Testis (tissue), 3 donors: ENCODE data around the gene THRB. TPM values are rescaled to one million over a fixed set of nuclear protein-coding genes. Genes with fewer than 3 reads are reported as not detected.

Experiments
- DNase-seq: peaks from one replicate; pipeline ENCODE4 v3.0.0-alpha.2; 2019
- H3K27ac ChIP-seq, 2 donors: fragments of 200-600 bp; sonication (generic); one replicate each; pipeline ENCODE4 v1.5.1; 2019
- H3K27me3 ChIP-seq: fragments of 200-600 bp; sonication (generic); one replicate; pipeline ENCODE4 v1.5.1; 2019
- H3K36me3 ChIP-seq: fragments of 200-600 bp; sonication (generic); one replicate; pipeline ENCODE4 v1.5.1; 2017; ENCODE audit warnings: low read depth; ENCODE audit errors: missing control alignments
- H3K4me1 ChIP-seq: fragments of 200-600 bp; sonication (generic); one replicate; pipeline ENCODE4 v1.5.1; 2019
- H3K4me3 ChIP-seq, 2 donors: fragments of 200-600 bp; sonication (generic); one replicate each; pipeline ENCODE4 v1.5.1; 2017 to 2019
- H3K9me3 ChIP-seq: fragments of 200-600 bp; sonication (generic); one replicate; pipeline ENCODE4 v1.5.1; 2017
- POLR2A ChIP-seq: fragments of 450-650 bp; IDR thresholded peaks from one replicate; pipeline ENCODE4 v1.6.1; 2017; ENCODE audit warnings: antibody characterized with exemption, mild to moderate bottlenecking, moderate library complexity
- WGBS, 2 donors: methylation state at CpG; one replicate each; pipeline ENCODE4 v1.1.5; 2018; 5-methylcytosine and 5-hydroxymethylcytosine counted together
- intact Hi-C: fragments of 100-400 bp; cut with DNase I; formaldehyde crosslinking; loops from one replicate; pipeline ENCODE4 v1.15.1; 2023; ENCODE audit warnings: low total_unique reads
- polyA plus RNA-seq: library from polyadenylated mRNA; stranded (reverse); fragments of 350-450 nt; fragmentation: Illumina TruSeq; extraction: RNeasy Lipid Tissue Mini Kit (QIAGEN cat#74804); gene quantifications from one replicate; pipeline ENCODE4 v1.2.3, GENCODE V29; 2014; ENCODE audit warnings: low read depth, low replicate concordance; ENCODE audit not compliant: insufficient read depth
- total RNA-seq, 2 donors: library from RNA; depleted of rRNA; stranded (reverse); fragments of >200 nt; gene quantifications; one replicate each; pipeline ENCODE4 v1.2.3, GENCODE V29; 2016
- TF ChIP-seq, protein P1 (sequence below), 3 experiments: fragments of 450-650 bp in 2 of 3; fragments of 200-600 bp in 1 of 3; sonication (generic) in 1 of 3; IDR thresholded peaks; one replicate each; pipeline ENCODE4 v1.5.1; 2016 to 2019; ENCODE audit warnings: antibody characterized with exemption in 3 of 3, mild to moderate bottlenecking in 2 of 3, moderate library complexity in 1 of 3

THRB gene
- total and polyA plus RNA-seq, 3 donors from 2014 or later = 1.3 to 2.0 (median 1.4) TPM

DNA sequence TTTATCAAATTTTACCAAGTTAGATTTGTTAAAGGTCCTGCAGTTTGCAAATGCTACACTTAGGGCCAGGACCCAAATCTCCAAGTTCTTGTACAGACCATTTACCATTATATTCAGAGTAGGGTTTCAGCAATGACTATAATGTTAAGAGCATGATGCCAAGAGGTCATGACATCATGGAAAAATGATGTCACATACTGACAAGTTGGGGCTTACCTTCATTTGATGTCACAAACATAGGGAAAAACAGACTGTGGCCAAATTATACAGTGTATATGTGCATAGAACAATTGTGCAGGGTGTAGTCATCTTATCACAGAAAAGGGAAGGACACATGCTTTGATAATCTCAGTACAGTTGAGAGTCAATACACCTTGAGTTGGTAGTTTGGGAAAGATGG is 10.1 kb upstream of the THRB start:
- H3K36me3 ChIP-seq = no peaks in the 10 kb centered on the region
- no peak overlapping the region for H3K4me3 ChIP-seq
- no peaks in the 10 kb centered on the region for H3K27me3 ChIP-seq
- no peak overlapping the region for H3K27ac ChIP-seq
- no peaks in the 10 kb centered on the region for H3K9me3 ChIP-seq
- intact Hi-C loops = no loop called here
- no peak for DNase-seq
- H3K4me1 ChIP-seq = no peaks in the 10 kb centered on the region
- no peak for TF ChIP-seq POLR2A
- TF ChIP-seq, protein P1, sequence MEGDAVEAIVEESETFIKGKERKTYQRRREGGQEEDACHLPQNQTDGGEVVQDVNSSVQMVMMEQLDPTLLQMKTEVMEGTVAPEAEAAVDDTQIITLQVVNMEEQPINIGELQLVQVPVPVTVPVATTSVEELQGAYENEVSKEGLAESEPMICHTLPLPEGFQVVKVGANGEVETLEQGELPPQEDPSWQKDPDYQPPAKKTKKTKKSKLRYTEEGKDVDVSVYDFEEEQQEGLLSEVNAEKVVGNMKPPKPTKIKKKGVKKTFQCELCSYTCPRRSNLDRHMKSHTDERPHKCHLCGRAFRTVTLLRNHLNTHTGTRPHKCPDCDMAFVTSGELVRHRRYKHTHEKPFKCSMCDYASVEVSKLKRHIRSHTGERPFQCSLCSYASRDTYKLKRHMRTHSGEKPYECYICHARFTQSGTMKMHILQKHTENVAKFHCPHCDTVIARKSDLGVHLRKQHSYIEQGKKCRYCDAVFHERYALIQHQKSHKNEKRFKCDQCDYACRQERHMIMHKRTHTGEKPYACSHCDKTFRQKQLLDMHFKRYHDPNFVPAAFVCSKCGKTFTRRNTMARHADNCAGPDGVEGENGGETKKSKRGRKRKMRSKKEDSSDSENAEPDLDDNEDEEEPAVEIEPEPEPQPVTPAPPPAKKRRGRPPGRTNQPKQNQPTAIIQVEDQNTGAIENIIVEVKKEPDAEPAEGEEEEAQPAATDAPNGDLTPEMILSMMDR (IDR thresholded peaks at IDR 0.05) = no peak

DNA sequence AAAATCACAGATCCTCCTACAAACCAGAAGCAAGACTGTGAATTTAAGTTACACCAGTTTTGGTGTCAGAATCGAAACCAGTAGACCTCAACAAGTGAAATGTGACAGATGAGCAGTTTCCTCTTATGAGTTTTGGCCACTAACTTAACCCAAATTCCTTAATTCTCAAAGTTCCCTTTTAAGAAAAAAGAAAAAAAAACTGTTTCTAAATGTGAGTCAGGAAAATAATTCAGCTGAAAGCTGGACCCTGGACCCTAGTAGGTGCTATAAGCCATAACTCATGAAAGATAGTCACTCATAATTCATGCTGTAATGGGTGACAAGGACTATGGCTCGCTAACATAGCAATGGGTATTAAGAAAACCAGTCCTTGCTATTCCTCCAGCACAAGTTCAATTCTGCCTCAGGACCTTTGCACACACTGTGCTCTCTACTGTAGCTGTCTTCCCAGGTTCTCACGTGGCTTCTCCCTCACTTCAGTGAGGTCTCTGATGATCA is 9.0 kb upstream of the THRB start:
- Histone ChIP-seq H3K4me1 (no peaks in the 10 kb centered on the region), H3K9me3 (no peaks in the 10 kb centered on the region), H3K36me3 (no peaks in the 10 kb centered on the region), H3K27me3 (no peaks in the 10 kb centered on the region), H3K4me3 (no peak overlapping the region), H3K27ac (no peak overlapping the region)
- no peak for DNase-seq
- 93 to 94% methylated on average over 3 of the region's 3 CpGs for WGBS, 2 donors
- intact Hi-C loops = no loop called here
- TF ChIP-seq, protein P1 (IDR thresholded peaks at IDR 0.05) = no peak
- TF ChIP-seq POLR2A = no peak

DNA sequence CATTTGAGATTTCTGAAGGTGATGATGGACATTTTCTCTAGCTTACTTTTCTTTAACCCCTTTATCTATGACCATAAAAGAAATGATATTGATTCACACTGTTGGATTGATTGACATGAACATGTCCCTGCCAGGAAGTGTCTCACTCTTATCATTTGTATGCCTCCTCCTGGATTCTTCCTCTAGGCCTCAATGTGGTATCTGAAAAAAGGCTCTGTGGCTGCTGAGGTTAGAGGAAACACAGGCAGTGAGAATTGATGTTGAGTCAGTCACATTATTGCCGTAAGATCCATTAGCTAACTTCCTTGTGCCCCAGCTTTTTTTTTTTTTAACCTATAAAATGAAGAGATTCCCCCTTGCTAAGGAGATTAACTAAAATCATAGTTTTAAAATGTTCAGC is 8.0 kb upstream of the THRB start:
- DNase-seq = no peak
- H3K27me3 ChIP-seq = no peaks in the 10 kb centered on the region
- TF ChIP-seq, protein P1 (IDR thresholded peaks at IDR 0.05) = no peak
- TF ChIP-seq POLR2A = no peak
- H3K27ac ChIP-seq = no peak overlapping the region
- no peaks in the 10 kb centered on the region for H3K9me3 ChIP-seq
- no peaks in the 10 kb centered on the region for H3K36me3 ChIP-seq
- intact Hi-C loops = no loop called here
- H3K4me3 ChIP-seq = no peak overlapping the region
- 78 to 86% methylated on average over 1 of the region's 1 CpG for WGBS, 2 donors
- no peaks in the 10 kb centered on the region for H3K4me1 ChIP-seq

DNA sequence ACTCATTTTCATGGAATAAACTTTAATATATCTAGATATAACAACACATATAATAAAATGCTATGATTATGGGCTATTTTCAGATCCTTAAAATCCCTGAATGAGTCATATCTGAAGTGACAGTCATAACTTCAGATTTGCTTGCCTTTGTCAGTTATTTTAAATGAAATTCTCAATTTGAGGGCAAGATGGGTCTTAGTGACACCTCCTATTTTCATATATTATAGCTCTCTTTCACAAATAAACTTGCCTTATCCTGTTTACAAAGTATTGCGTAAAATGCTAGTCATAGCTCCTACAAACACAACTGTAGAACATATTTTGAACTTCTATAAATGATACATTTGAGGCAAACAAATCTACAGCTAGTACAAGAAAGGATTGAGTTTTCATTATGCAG is 6.2 kb upstream of the THRB start:
- Histone ChIP-seq H3K27me3 (no peaks in the 10 kb centered on the region), H3K27ac (no peak overlapping the region), H3K4me3 (no peak overlapping the region), H3K36me3 (no peaks in the 10 kb centered on the region), H3K9me3 (no peaks in the 10 kb centered on the region), H3K4me1 (no peaks in the 10 kb centered on the region)
- 93 to 98% methylated on average over 1 of the region's 1 CpG for WGBS, 2 donors
- no peak for TF ChIP-seq POLR2A
- TF ChIP-seq, protein P1 (IDR thresholded peaks at IDR 0.05) = no peak
- intact Hi-C loops = no loop called here
- DNase-seq = no peak

DNA sequence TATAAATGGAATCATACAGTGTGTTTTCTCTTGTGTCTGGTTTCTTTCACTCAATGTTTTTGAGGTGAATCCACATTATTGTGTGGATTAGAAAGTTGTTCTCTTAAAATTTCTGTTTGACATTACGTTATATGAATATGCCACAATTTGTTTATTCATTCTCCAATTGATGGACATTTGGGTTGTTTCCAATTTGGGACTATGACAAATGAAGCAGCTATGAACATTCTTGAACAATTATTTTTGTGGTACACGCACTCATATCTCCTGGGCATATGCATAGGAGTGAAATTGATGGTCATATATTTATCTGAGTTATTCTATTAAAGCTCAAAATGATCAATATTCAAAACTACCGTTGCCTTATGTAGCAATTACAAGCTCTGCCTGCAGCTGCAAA is 5.3 kb upstream of the THRB start:
- WGBS, 2 donors = 82 to 83% methylated on average over 3 of the region's 3 CpGs
- intact Hi-C loops = no loop called here
- H3K4me1 ChIP-seq = no peaks in the 10 kb centered on the region
- H3K27ac ChIP-seq = no peak overlapping the region
- no peaks in the 10 kb centered on the region for H3K9me3 ChIP-seq
- TF ChIP-seq POLR2A = no peak
- TF ChIP-seq, protein P1 (IDR thresholded peaks at IDR 0.05) = no peak
- H3K36me3 ChIP-seq = no peaks in the 10 kb centered on the region
- DNase-seq = no peak
- H3K27me3 ChIP-seq = no peaks in the 10 kb centered on the region
- H3K4me3 ChIP-seq = no peak overlapping the region
